Fibroblast of lung (primary cell): Measurements from ENCODE around the gene FAM83B. TPM values are rescaled to one million over a fixed set of nuclear protein-coding genes. Genes with fewer than 3 reads are reported as not detected.
"Not testable (repeated sequence)": the region's sequence is repeated elsewhere in the genome, so short reads cannot be mapped to it uniquely, and the experiment has no call there.

Experiments
- DNase-seq, 2 donors: peaks; one replicate each; pipeline versions ENCODE4 v3.0.0 to v3.0.0-alpha.2; 2010; ENCODE audit warnings: low read depth in 2 of 2
- H2AFZ ChIP-seq: 2 replicates; pipeline ENCODE4 v1.5.1; 2012; ENCODE audit warnings: low read length, control low read depth, inconsistent platforms
- H3K27ac ChIP-seq: 2 replicates; pipeline ENCODE4 v1.5.1; 2011; ENCODE audit warnings: low read length, control low read depth; ENCODE audit not compliant: insufficient read depth
- H3K27me3 ChIP-seq: 2 replicates; pipeline ENCODE4 v1.5.1; 2011; ENCODE audit warnings: mild to moderate bottlenecking, low read length; ENCODE audit not compliant: control insufficient read depth, insufficient read depth
- H3K36me3 ChIP-seq: 2 replicates; pipeline ENCODE4 v1.5.1; 2011; ENCODE audit warnings: low read length; ENCODE audit not compliant: control insufficient read depth, insufficient read depth
- H3K4me1 ChIP-seq: 2 replicates; pipeline ENCODE4 v1.5.1; 2011; ENCODE audit warnings: low read length; ENCODE audit not compliant: control insufficient read depth, insufficient read depth; ENCODE audit errors: extremely low read depth
- H3K4me2 ChIP-seq: 2 replicates; pipeline ENCODE4 v1.5.1; 2011; ENCODE audit warnings: low read length, control low read depth; ENCODE audit not compliant: insufficient read depth; ENCODE audit errors: extremely low read depth
- H3K4me3 ChIP-seq, 4 experiments: fragments of 200-600 bp in 1 of 4; sonication (generic) in 1 of 4; replicated peaks in 1 of 4; 2 replicates each; pipeline ENCODE4 v1.5.1; 2011 to 2016; ENCODE audit warnings: low read length in 4 of 4, low read depth in 3 of 4, mild to moderate bottlenecking in 3 of 4, control low read depth in 2 of 4, inconsistent platforms in 1 of 4, mixed read lengths in 1 of 4; ENCODE audit not compliant: insufficient read depth in 1 of 4; ENCODE audit errors: control extremely low read depth in 1 of 4
- H3K79me2 ChIP-seq: 2 replicates; pipeline ENCODE4 v1.5.1; 2012; ENCODE audit warnings: mild to moderate bottlenecking, low read length, inconsistent platforms; ENCODE audit not compliant: control insufficient read depth, insufficient read depth
- H3K9ac ChIP-seq: 2 replicates; pipeline ENCODE4 v1.5.1; 2011; ENCODE audit warnings: mild to moderate bottlenecking, low read length, control low read depth; ENCODE audit not compliant: insufficient read depth
- H3K9me3 ChIP-seq: 2 replicates; pipeline ENCODE4 v1.5.1; 2012; ENCODE audit warnings: low read depth, low read length; ENCODE audit not compliant: control insufficient read depth, insufficient read depth
- H4K20me1 ChIP-seq: 2 replicates; pipeline ENCODE4 v1.5.1; 2011; ENCODE audit warnings: low read length; ENCODE audit not compliant: control insufficient read depth, insufficient read depth; ENCODE audit errors: extremely low read depth
- CTCF ChIP-seq, 2 donors: IDR thresholded peaks in 1 of 2; conservative IDR thresholded peaks in 1 of 2; 1 replicate in 1 of 2; 2 replicates in 1 of 2; pipeline ENCODE4 v1.5.1; 2011 to 2012; ENCODE audit warnings: low read length in 2 of 2, control low read depth in 1 of 2, inconsistent platforms in 1 of 2, low read depth in 1 of 2, mild to moderate bottlenecking in 1 of 2
- EZH2 ChIP-seq: IDR thresholded peaks from 2 replicates; pipeline ENCODE4 v1.5.1; 2012; ENCODE audit warnings: low read length, control low read depth, mild to moderate bottlenecking; ENCODE audit errors: missing control alignments
- polyA plus RNA-seq, 2 donors: library from polyadenylated mRNA; depleted of rRNA in 1 of 2; stranded (reverse) in 1 of 2; unstranded in 1 of 2; fragments of >200 nt; gene quantifications; 2 replicates each; pipeline ENCODE4 v1.2.1, GENCODE V29; 2011 to 2012; ENCODE audit warnings: missing spikeins in 1 of 2
- total RNA-seq: library from RNA; depleted of rRNA; stranded (reverse); fragments of >200 nt; gene quantifications from 2 replicates; pipeline ENCODE4 v1.2.1, GENCODE V29; 2014

FAM83B gene
- total and polyA plus RNA-seq, 2 donors (not counting 1 experiment from before 2014, with no cell fraction given) = under 0.01 TPM; not detected in 1

- Histone ChIP-seq H3K27me3 (no peaks in the 10 kb centered on the region), H2AFZ (no peak overlapping the region), H3K4me1 (no peaks in the 10 kb centered on the region), H3K9me3 (no peaks in the 10 kb centered on the region), H3K79me2 (no peaks in the 10 kb centered on the region), H4K20me1 (no peaks in the 10 kb centered on the region), H3K9ac (no peak overlapping the region), H3K27ac (no peak overlapping the region), H3K4me2 (no peak overlapping the region), H3K4me3 (no peak overlapping the region), H3K36me3 (no peaks in the 10 kb centered on the region)
- no peak for DNase-seq
- TF ChIP-seq EZH2 (no peak), CTCF (conservative IDR thresholded peaks at IDR 0.05 in 1 of 2, IDR thresholded peaks at IDR 0.05 in 1 of 2; ENCODE audit: low read depth in 1 of 2, low read length in 2 of 2) (no peak)
These were observed 29.3 kb upstream of the FAM83B start for GRCh38 chr6:54817236-54817635.

- Histone ChIP-seq H3K9ac (no peak overlapping the region), H3K27me3 (no peaks in the 10 kb centered on the region), H3K27ac (no peak overlapping the region), H4K20me1 (no peaks in the 10 kb centered on the region), H3K4me2 (no peak overlapping the region), H3K9me3 (no peaks in the 10 kb centered on the region), H3K4me1 (no peaks in the 10 kb centered on the region), H3K36me3 (no peaks in the 10 kb centered on the region), H3K4me3 (no peak overlapping the region), H3K79me2 (no peaks in the 10 kb centered on the region), H2AFZ (no peak overlapping the region)
- DNase-seq = no peak
- no peak for TF ChIP-seq CTCF (conservative IDR thresholded peaks at IDR 0.05 in 1 of 2, IDR thresholded peaks at IDR 0.05 in 1 of 2; ENCODE audit: low read depth in 1 of 2, low read length in 2 of 2)
- no peak for TF ChIP-seq EZH2
These were observed 28.7 kb upstream of the FAM83B start for GRCh38 chr6:54817834-54818233.

- not testable (repeated sequence) for H3K27me3 ChIP-seq, H4K20me1 ChIP-seq, H3K79me2 ChIP-seq, DNase-seq, H2AFZ ChIP-seq, H3K9me3 ChIP-seq, H3K4me1 ChIP-seq, H3K27ac ChIP-seq, H3K36me3 ChIP-seq, H3K4me2 ChIP-seq, H3K9ac ChIP-seq, H3K4me3 ChIP-seq
These were observed 22.3 kb upstream of the FAM83B start for GRCh38 chr6:54824225-54824624.
